ENCODE data around the gene LEUTX. TPM values are rescaled to one million over a fixed set of nuclear protein-coding genes. Genes with fewer than 3 reads are reported as not detected.
"Not testable (repeated sequence)": the region's sequence is repeated elsewhere in the genome, so short reads cannot be mapped to it uniquely, and the experiment has no call there.

Gene LEUTX
- total RNA-seq, 1 donor from 2014 or later = not detected

GRCh38 chr19:39807846-39808364 lies 29.3 kb downstream of the LEUTX start:
- Mint-ChIP-seq H3K36me3 (ENCODE audit: low read depth, unreplicated experiment) (no peaks in the 10 kb centered on the region), H3K27me3 (ENCODE audit: unreplicated experiment) (peaks cover 2% of the 10 kb centered on the region), H3K4me3 (ENCODE audit: unreplicated experiment) (no peak overlapping the region), H3K27ac (ENCODE audit: unreplicated experiment) (no peak overlapping the region), H3K9me3 (ENCODE audit: unreplicated experiment) (no peaks in the 10 kb centered on the region), H3K4me1 (ENCODE audit: unreplicated experiment) (peaks cover 3% of the 10 kb centered on the region)
- DNase-seq (ENCODE audit: low spot score) = no peak
- TF ChIP-seq CTCF (IDR thresholded peaks at IDR 0.05; ENCODE audit: unreplicated experiment) = no peak

- H3K9me3 Mint-ChIP-seq (ENCODE audit: unreplicated experiment) = not testable (repeated sequence)
Measured at GRCh38 chr19:39808688-39809087, 30.0 kb downstream of the LEUTX start.

GRCh38 chr19:39809368-39809767 lies 30.7 kb downstream of the LEUTX start:
- Mint-ChIP-seq H3K9me3 (ENCODE audit: unreplicated experiment) (no peaks in the 10 kb centered on the region), H3K4me1 (ENCODE audit: unreplicated experiment) (peaks cover 3% of the 10 kb centered on the region), H3K4me3 (ENCODE audit: unreplicated experiment) (no peak overlapping the region), H3K36me3 (ENCODE audit: low read depth, unreplicated experiment) (no peaks in the 10 kb centered on the region), H3K27ac (ENCODE audit: unreplicated experiment) (no peak overlapping the region), H3K27me3 (ENCODE audit: unreplicated experiment) (no peaks in the 10 kb centered on the region)
- no peak for TF ChIP-seq CTCF (IDR thresholded peaks at IDR 0.05; ENCODE audit: unreplicated experiment)
- no peak for DNase-seq (ENCODE audit: low spot score)

More at GRCh38 chr19:39808688-39809087, 30.0 kb downstream of the LEUTX start:
- not testable (repeated sequence) for H3K27me3 Mint-ChIP-seq (ENCODE audit: unreplicated experiment); H3K4me3 Mint-ChIP-seq (ENCODE audit: unreplicated experiment); H3K36me3 Mint-ChIP-seq (ENCODE audit: low read depth, unreplicated experiment); H3K27ac Mint-ChIP-seq (ENCODE audit: unreplicated experiment); DNase-seq (ENCODE audit: low spot score); H3K4me1 Mint-ChIP-seq (ENCODE audit: unreplicated experiment)

GRCh38 chr19:39810424-39810823 lies 31.8 kb downstream of the LEUTX start:
- Mint-ChIP-seq H3K27me3 (ENCODE audit: unreplicated experiment) (no peaks in the 10 kb centered on the region), H3K27ac (ENCODE audit: unreplicated experiment) (no peak overlapping the region), H3K9me3 (ENCODE audit: unreplicated experiment) (no peaks in the 10 kb centered on the region), H3K4me1 (ENCODE audit: unreplicated experiment) (peaks cover 3% of the 10 kb centered on the region), H3K36me3 (ENCODE audit: low read depth, unreplicated experiment) (no peaks in the 10 kb centered on the region), H3K4me3 (ENCODE audit: unreplicated experiment) (no peak overlapping the region)
- TF ChIP-seq CTCF (IDR thresholded peaks at IDR 0.05; ENCODE audit: unreplicated experiment) = no peak
- DNase-seq (ENCODE audit: low spot score) = no peak

- no peak for TF ChIP-seq CTCF (IDR thresholded peaks at IDR 0.05; ENCODE audit: unreplicated experiment)
- no peaks in the 10 kb centered on the region for H3K27me3 Mint-ChIP-seq (ENCODE audit: unreplicated experiment)
- no peaks in the 10 kb centered on the region for H3K9me3 Mint-ChIP-seq (ENCODE audit: unreplicated experiment)
- DNase-seq (ENCODE audit: low spot score) = no peak
- H3K4me1 Mint-ChIP-seq (ENCODE audit: unreplicated experiment) = peaks cover 3% of the 10 kb centered on the region
- H3K4me3 Mint-ChIP-seq (ENCODE audit: unreplicated experiment) = no peak overlapping the region
- no peak overlapping the region for H3K27ac Mint-ChIP-seq (ENCODE audit: unreplicated experiment)
- H3K36me3 Mint-ChIP-seq (ENCODE audit: low read depth, unreplicated experiment) = peaks cover 4% of the 10 kb centered on the region
Measured at GRCh38 chr19:39811064-39811463, 32.4 kb downstream of the LEUTX start.

Data from endothelial cell (in vitro differentiated cells).